BE2C (cell line): Measurements from ENCODE around the gene PISD. TPM values are rescaled to one million over a fixed set of nuclear protein-coding genes. Genes with fewer than 3 reads are reported as not detected.
"Not testable (repeated sequence)": the region's sequence is repeated elsewhere in the genome, so short reads cannot be mapped to it uniquely, and the experiment has no call there.

Source experiments
- DNase-seq: peaks from one replicate; pipeline ENCODE4 v3.0.0-alpha.2; 2020
- H3K27me3 ChIP-seq: fragments of 250-450 bp; sonication (Bioruptor Pico); 2 replicates; pipeline ENCODE4 v1.5.1; 2020; ENCODE audit warnings: mild to moderate bottlenecking
- H3K36me3 ChIP-seq: fragments of 250-450 bp; sonication (Bioruptor Pico); 2 replicates; pipeline ENCODE4 v1.5.1; 2020; ENCODE audit warnings: mild to moderate bottlenecking
- H3K4me1 ChIP-seq: fragments of 250-450 bp; sonication (Bioruptor Pico); 2 replicates; pipeline ENCODE4 v1.5.1; 2020
- H3K4me3 ChIP-seq: 2 replicates; pipeline ENCODE4 v1.5.1; 2011; ENCODE audit warnings: low read depth, low read length
- H3K9me3 ChIP-seq: fragments of 250-450 bp; sonication (Bioruptor Pico); 2 replicates; pipeline ENCODE4 v1.5.1; 2020
- CTCF ChIP-seq: IDR thresholded peaks from 2 replicates; pipeline ENCODE4 v1.5.1; 2012; ENCODE audit warnings: mild to moderate bottlenecking, low read depth, low read length
- polyA plus RNA-seq: library from polyadenylated mRNA; unstranded; fragments of >200 nt; gene quantifications from one replicate; pipeline ENCODE4 v1.2.1, GENCODE V29; 2012; ENCODE audit warnings: low read depth, missing spikeins; ENCODE audit not compliant: insufficient read length, insufficient read depth

The PISD gene
- 107 TPM for polyA plus RNA-seq

- Histone ChIP-seq H3K4me1 (no peaks in the 10 kb centered on the region), H3K27me3 (no peaks in the 10 kb centered on the region), H3K4me3 (peak within 1 kb of the TSS; percentile 100), H3K9me3 (no peaks in the 10 kb centered on the region), H3K36me3 (no peaks in the 10 kb centered on the region)
- peak; percentile 96 for DNase-seq
- TF ChIP-seq CTCF, result no peak
Measured at GRCh38 chr22:31661851-31662667, at the start of gene PISD. Gene PISD, minus strand, starts transcription at chr22:31662215. Its CDS starts 7 bp downstream, at chr22:31662208.

GRCh38 chr22:31711226-31711625 lies 49.2 kb upstream of the PISD start:
- H3K36me3 ChIP-seq, result peaks cover 55% of the 10 kb centered on the region
- not testable (repeated sequence) for DNase-seq, H3K9me3 ChIP-seq, H3K4me1 ChIP-seq, H3K4me3 ChIP-seq, H3K27me3 ChIP-seq

GRCh38 chr22:31707519-31707918 lies 45.5 kb upstream of the PISD start:
- Histone ChIP-seq H3K36me3 (peaks cover 24% of the 10 kb centered on the region), H3K4me3 (no peak overlapping the region), H3K4me1 (no peaks in the 10 kb centered on the region), H3K9me3 (no peaks in the 10 kb centered on the region), H3K27me3 (no peaks in the 10 kb centered on the region)
- DNase-seq, result no peak
- no peak for TF ChIP-seq CTCF

GRCh38 chr22:31695423-31695822 lies 33.4 kb upstream of the PISD start:
- H3K27me3 ChIP-seq, result no peaks in the 10 kb centered on the region
- no peak overlapping the region for H3K4me3 ChIP-seq
- H3K4me1 ChIP-seq, result no peaks in the 10 kb centered on the region
- TF ChIP-seq CTCF, result no peak
- H3K36me3 ChIP-seq, result peaks cover 51% of the 10 kb centered on the region
- no peak for DNase-seq
- no peaks in the 10 kb centered on the region for H3K9me3 ChIP-seq

GRCh38 chr22:31694046-31694445 lies 32.0 kb upstream of the PISD start:
- peaks cover 44% of the 10 kb centered on the region for H3K36me3 ChIP-seq
- H3K27me3 ChIP-seq, DNase-seq, H3K4me1 ChIP-seq, H3K4me3 ChIP-seq, H3K9me3 ChIP-seq: not testable (repeated sequence)

- DNase-seq, result no peak
- peaks cover 38% of the 10 kb centered on the region for H3K36me3 ChIP-seq
Measured at GRCh38 chr22:31692186-31692886, 30.3 kb upstream of the PISD start.

More at GRCh38 chr22:31692186-31692886, 30.3 kb upstream of the PISD start:
- Histone ChIP-seq H3K9me3 (no peaks in the 10 kb centered on the region), H3K4me3 (no peak overlapping the region), H3K27me3 (no peaks in the 10 kb centered on the region), H3K4me1 (no peaks in the 10 kb centered on the region)
- TF ChIP-seq CTCF, result no peak
